ENCODE data around the gene LAPTM5. TPM values are rescaled to one million over a fixed set of nuclear protein-coding genes. Genes with fewer than 3 reads are reported as not detected.
A peak's percentile ranks its signal among the peaks of the same experiment; 100 is the strongest.

LAPTM5 gene
- polyA plus RNA-seq, 3 donors from 2014 or later = 464 to 744 (median 541) TPM

DNA sequence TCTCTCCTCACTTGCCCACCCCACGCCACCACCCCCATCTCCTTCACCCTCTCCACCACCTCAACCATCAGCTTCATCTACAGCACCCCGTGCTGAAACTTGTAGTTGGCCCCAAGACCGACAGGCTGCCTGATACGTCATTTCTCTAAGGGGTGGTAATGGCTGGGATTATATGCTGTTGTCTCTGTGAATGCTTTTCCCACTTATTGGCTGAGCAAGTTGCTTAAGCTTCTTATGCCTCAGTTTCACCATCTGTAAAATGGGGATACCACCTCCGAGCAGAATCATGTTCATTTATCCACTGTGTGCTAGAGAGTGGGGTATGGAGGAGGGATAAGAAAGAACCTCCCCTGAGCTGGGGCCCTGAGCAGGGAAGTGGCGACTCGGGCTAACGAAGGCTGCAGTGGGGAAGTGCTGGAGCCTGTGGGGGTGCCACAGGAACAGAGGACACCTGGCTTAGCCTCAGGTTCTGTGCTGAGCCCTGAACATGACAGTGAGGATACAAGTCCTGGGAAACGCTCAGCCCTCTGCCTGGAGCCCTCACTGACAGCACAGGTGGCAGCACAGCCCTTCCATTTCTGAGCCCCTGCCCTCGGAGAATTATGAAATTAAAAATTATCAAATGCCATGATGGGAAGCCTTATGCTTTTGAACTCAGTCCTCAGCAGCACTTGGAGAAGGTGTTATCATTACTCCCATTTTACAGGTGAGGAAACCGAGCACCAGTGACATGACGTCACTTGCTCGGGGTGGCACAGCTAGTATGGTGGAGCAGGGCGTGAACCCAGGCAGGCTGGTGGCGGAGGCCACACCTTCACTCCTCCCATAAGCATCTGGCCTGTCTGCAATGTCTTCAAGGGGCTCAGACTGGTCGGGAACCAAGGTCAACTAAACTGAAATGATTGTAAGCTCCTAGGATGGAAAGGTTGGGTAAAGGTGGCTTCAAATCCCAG, 37.0 kb downstream of the LAPTM5 start:
- Mint-ChIP-seq H3K4me3 (peak overlapping the region in 2 of 5 donors; percentile 9 to 40), H3K27ac (peak overlapping the region in 4 of 6 donors; percentile 32 to 73 (median 49)), H3K4me1 (peaks cover 12 to 23% of the 10 kb centered on the region in 2 donors), H3K9me3 (no peaks in the 10 kb centered on the region), H3K36me3 (peaks cover 0 to 6% (median 0%) of the 10 kb centered on the region in 3 donors), H3K27me3 (ENCODE audit: low read depth in 3 of 3) (peaks cover 5 to 12% (median 11%) of the 10 kb centered on the region in 3 donors)
- DNase-seq = no peak

DNA sequence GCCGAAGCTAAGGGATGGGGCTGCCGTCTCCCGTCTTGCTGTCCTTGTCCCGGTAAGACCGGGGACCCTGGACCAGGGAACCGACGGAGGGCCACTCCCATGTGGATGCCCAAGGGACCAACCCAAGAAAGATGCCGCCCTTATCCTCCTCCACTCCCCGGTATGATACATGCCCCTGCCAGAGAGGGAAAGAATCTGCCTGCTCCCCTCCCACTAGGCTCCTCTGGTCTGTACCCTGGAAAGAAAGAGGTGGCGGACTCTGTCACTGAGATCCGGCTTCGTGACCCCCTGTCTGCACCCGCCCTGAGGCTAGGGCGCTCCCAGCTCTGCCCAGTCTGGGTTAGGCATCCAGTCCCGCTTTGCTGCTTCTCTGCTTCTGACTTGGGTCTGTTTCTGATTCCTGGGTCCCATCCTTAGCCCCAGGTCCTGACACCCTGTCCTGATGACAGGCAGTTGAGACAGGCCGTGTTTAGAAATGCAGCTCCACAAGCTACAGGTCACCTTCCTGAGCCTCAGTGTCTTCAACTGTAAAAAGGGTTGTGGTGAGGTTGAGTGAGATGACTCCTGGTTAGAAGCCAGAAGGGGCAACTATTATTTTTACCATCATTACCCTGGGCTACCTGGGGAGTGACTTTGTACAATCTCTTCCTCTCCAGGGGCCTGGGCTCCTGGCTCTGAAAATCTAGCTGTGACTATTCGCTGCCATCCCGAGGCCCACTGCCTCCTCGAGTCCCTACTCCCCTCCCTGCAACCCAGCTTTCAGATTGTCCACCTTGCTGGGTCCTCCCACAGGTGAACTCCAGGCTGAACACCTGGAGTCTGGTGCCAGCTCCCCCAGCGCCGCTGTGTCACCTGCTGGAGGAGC, 37.9 kb downstream of the LAPTM5 start:
- peak overlapping the region; percentile 86 to 97 (median 95) for H3K27ac Mint-ChIP-seq
- H3K36me3 Mint-ChIP-seq = no peaks in the 10 kb centered on the region
- peaks cover 5 to 12% (median 11%) of the 10 kb centered on the region in 3 donors for H3K27me3 Mint-ChIP-seq (ENCODE audit: low read depth in 3 of 3)
- H3K4me3 Mint-ChIP-seq = peak overlapping the region; percentile 74 to 92 (median 89)
- DNase-seq = no peak
- H3K4me1 Mint-ChIP-seq = peaks cover 11 to 23% of the 10 kb centered on the region in 2 donors
- no peaks in the 10 kb centered on the region for H3K9me3 Mint-ChIP-seq

DNA sequence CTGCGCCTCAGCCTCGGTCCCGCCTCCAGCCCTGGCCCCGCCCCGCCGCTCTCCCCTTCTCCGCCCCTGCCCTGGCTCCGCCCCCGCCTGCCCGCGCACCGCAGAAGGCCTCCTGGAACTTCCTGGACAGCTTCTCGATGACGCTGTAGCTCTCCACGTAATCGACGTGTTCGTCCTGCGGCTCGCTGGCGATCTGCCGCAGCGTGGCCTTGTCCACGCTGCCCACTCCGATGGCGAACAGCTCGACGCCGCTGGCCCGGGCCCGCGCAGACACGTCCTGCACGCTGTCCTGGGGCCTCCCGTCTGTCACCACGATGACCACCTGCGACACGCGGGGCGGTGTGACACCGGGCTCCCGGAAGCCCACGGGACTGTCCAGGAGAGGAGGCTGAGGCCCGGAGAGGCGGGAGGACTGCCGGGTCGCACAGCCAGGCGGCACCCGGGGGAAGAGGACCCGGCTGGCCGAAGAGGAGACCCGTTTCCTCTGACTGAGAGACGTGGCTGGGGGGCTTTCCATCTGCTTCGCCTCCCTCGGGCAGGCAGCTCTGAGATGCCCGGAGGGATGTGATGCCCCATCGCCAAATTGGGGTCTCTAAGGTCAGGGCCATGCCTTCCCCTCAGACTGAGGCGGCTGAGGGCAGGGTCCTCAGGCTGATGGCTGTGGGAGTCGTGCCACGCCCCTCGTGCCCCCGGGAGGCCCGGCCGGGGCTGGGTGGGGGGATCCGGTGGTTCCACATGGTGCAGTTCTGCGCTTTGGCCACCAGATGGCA, 38.8 kb downstream of the LAPTM5 start:
- Mint-ChIP-seq H3K36me3 (no peaks in the 10 kb centered on the region), H3K9me3 (no peaks in the 10 kb centered on the region), H3K4me3 (peak overlapping the region; percentile 74 to 92 (median 89)), H3K27ac (peak overlapping the region; percentile 86 to 97 (median 95)), H3K4me1 (peaks cover 11 to 23% of the 10 kb centered on the region in 2 donors), H3K27me3 (ENCODE audit: low read depth in 3 of 3) (peaks cover 5 to 16% (median 11%) of the 10 kb centered on the region in 3 donors)
- DNase-seq = peak; percentile 96 to 98 (median 97)

GRCh38 chr1:30718091-30718635, 39.4 kb downstream of the LAPTM5 start:
- peaks cover 11 to 23% of the 10 kb centered on the region in 2 donors for H3K4me1 Mint-ChIP-seq
- H3K27ac Mint-ChIP-seq = peak overlapping the region; percentile 92 to 98 (median 95)
- peak; percentile 98 to 99 (median 99) for DNase-seq
- peak overlapping the region; percentile 89 to 97 (median 92) for H3K4me3 Mint-ChIP-seq
- no peaks in the 10 kb centered on the region for H3K9me3 Mint-ChIP-seq
- H3K36me3 Mint-ChIP-seq = no peaks in the 10 kb centered on the region
- H3K27me3 Mint-ChIP-seq (ENCODE audit: low read depth in 3 of 3) = peaks cover 9 to 18% (median 15%) of the 10 kb centered on the region in 3 donors

GRCh38 chr1:30716646-30717045, 40.9 kb downstream of the LAPTM5 start:
- Mint-ChIP-seq H3K9me3 (no peaks in the 10 kb centered on the region), H3K27ac (peak overlapping the region in 5 of 6 donors; percentile 83 to 92 (median 87)), H3K4me3 (peak overlapping the region; percentile 24 to 75 (median 41))

GRCh38 chr1:30715886-30716285, 41.7 kb downstream of the LAPTM5 start:
- Mint-ChIP-seq H3K27ac (no peak overlapping the region), H3K27me3 (ENCODE audit: low read depth in 3 of 3) (peaks cover 15 to 22% (median 16%) of the 10 kb centered on the region in 3 donors), H3K4me1 (peaks cover 11 to 23% of the 10 kb centered on the region in 2 donors), H3K4me3 (no peak overlapping the region), H3K9me3 (no peaks in the 10 kb centered on the region), H3K36me3 (no peaks in the 10 kb centered on the region)
- no peak for DNase-seq

More at GRCh38 chr1:30716646-30717045, 40.9 kb downstream of the LAPTM5 start:
- no peak for DNase-seq
- Mint-ChIP-seq H3K27me3 (ENCODE audit: low read depth in 3 of 3) (peaks cover 12 to 23% (median 15%) of the 10 kb centered on the region in 3 donors), H3K36me3 (no peaks in the 10 kb centered on the region), H3K4me1 (peaks cover 11 to 23% of the 10 kb centered on the region in 2 donors)

- Mint-ChIP-seq H3K27ac (no peak overlapping the region), H3K4me1 (peaks cover 11 to 23% of the 10 kb centered on the region in 2 donors), H3K27me3 (ENCODE audit: low read depth in 3 of 3) (peaks cover 16 to 19% (median 19%) of the 10 kb centered on the region in 3 donors), H3K36me3 (no peaks in the 10 kb centered on the region), H3K4me3 (no peak overlapping the region), H3K9me3 (no peaks in the 10 kb centered on the region)
- DNase-seq = no peak
Observed at GRCh38 chr1:30715216-30715615, 42.4 kb downstream of the LAPTM5 start.

DNA sequence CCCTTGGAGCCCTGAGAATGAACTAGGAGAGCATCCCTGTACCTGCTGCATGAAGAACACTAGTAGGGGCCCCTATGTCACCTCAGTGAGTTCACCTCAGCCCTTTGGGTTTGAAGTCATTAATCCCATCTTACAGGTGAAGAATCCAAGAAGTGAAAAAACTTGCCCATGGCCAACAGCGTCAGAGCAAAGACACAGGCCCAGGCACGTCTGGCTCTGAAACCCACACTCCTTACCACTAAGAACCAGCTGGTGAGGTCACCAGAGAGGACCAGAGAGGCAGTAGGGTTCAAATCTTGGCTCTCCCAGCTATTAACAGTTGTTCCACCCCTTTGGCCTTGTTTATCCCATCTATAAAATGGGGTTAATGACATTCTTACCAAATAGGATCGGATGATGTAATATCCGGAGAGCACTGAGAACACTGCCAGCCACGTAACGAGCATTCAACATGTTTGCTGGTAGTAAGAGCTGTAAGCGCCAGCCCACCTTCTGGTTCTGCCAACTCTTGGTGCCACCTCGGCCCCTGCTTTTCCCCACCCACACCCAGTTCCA, 43.0 kb downstream of the LAPTM5 start:
- H3K4me3 Mint-ChIP-seq = no peak overlapping the region
- peaks cover 9 to 20% of the 10 kb centered on the region in 2 donors for H3K4me1 Mint-ChIP-seq
- no peak for DNase-seq
- H3K27me3 Mint-ChIP-seq (ENCODE audit: low read depth in 3 of 3) = peaks cover 18 to 21% (median 19%) of the 10 kb centered on the region in 3 donors
- no peaks in the 10 kb centered on the region for H3K36me3 Mint-ChIP-seq
- no peaks in the 10 kb centered on the region for H3K9me3 Mint-ChIP-seq
- peak overlapping the region in 1 of 6 donors; percentile 30 for H3K27ac Mint-ChIP-seq

DNA sequence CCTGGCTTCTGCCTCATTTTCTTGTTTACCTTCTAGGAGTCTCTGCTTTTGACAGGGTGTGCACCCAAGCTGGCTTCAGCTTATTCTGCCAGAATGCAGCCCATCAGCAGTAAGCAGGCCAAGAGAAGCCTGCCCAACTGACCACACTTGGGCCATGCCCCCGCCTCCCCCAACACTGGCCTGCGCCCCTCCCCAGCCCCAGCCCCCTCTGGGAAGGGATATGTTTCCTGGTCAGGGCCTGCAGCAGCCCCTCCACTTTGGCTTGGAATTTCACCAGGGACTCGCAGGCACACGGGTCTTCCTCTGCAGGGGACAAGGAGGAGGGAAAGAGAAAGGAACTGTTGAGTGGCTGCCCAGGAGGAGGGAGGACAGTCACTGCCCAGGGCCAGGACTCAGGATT, 43.5 kb downstream of the LAPTM5 start:
- H3K4me1 Mint-ChIP-seq = peaks cover 5 to 16% of the 10 kb centered on the region in 2 donors

DNA sequence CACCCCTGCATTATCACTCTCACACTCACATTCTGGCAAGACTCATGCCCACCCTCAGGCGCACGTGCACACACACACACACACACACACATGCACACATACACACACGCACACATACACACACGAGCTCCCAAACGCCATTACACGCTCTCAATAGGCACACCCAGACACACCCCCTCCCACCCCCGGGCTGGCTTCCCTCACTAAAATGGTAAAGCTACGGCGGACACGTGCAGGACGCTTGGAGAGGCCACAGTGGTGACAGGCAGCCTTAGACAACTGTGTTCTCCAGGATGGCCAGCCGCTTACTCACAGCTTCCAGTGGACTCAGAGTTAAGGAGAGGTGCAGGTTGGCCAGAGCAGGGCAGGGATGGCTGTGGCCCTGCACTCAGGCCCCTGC, 44.3 kb downstream of the LAPTM5 start:
- Mint-ChIP-seq H3K27ac (no peak overlapping the region), H3K36me3 (no peaks in the 10 kb centered on the region), H3K4me3 (no peak overlapping the region)

More for the DNA sequence above, 43.5 kb downstream of the LAPTM5 start:
- Mint-ChIP-seq H3K4me3 (no peak overlapping the region), H3K9me3 (no peaks in the 10 kb centered on the region), H3K27me3 (ENCODE audit: low read depth in 3 of 3) (peaks cover 14 to 21% (median 19%) of the 10 kb centered on the region in 3 donors), H3K27ac (no peak overlapping the region), H3K36me3 (no peaks in the 10 kb centered on the region)
- DNase-seq = no peak

DNA sequence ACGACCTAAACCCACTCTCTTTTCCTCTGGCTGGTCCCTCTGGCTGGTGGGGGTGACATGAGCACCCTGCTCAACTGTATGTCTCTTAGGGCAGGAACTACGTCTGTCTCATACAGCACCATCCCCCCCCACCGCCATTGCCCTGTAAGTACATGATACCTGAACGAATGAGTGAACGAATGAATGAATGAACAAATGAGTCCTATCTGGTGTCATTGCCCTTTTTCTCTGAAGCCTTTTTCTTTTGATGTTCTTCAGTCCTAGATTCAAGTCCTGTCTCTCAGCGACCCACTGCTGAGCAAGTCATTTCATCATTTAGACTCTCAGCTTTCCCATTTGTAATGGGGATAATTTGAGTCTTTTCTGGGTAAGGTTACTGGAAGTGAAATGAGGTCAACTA, 45.0 kb downstream of the LAPTM5 start:
- Mint-ChIP-seq H3K4me3 (no peak overlapping the region), H3K27me3 (ENCODE audit: low read depth in 3 of 3) (peaks cover 7 to 16% (median 13%) of the 10 kb centered on the region in 3 donors), H3K27ac (no peak overlapping the region), H3K36me3 (no peaks in the 10 kb centered on the region), H3K4me1 (peaks cover 2 to 11% of the 10 kb centered on the region in 2 donors), H3K9me3 (no peaks in the 10 kb centered on the region)
- DNase-seq = no peak

More for the DNA sequence above, 44.3 kb downstream of the LAPTM5 start:
- Mint-ChIP-seq H3K27me3 (ENCODE audit: low read depth in 3 of 3) (peaks cover 11 to 21% (median 17%) of the 10 kb centered on the region in 3 donors), H3K9me3 (no peaks in the 10 kb centered on the region), H3K4me1 (peaks cover 5 to 16% of the 10 kb centered on the region in 2 donors)
- no peak for DNase-seq

DNA sequence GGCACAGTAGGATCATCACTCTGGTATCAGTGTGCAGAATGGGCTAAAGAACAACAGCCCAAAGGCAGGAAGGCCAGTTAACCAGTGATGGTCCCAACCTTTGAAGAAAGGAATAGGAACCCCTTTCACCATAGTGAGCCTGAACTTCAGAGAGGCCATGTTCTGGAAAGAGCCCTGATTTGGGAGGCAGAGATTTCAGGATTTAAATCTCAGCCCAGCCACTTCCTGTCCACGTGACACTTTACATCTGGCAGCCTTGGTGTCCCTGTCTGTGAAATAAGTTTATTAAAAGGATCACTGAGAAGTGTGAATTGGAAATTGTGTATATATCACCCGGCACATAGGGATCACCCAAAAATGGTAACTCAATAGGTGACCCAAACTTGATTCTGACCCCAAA, 47.2 kb downstream of the LAPTM5 start:
- no peaks in the 10 kb centered on the region for H3K36me3 Mint-ChIP-seq
- H3K4me1 Mint-ChIP-seq = no peaks in the 10 kb centered on the region
- no peak for DNase-seq
- no peaks in the 10 kb centered on the region for H3K9me3 Mint-ChIP-seq
- no peak overlapping the region for H3K27ac Mint-ChIP-seq
- H3K4me3 Mint-ChIP-seq = no peak overlapping the region
- peaks cover 10 to 19% (median 15%) of the 10 kb centered on the region in 3 donors for H3K27me3 Mint-ChIP-seq (ENCODE audit: low read depth in 3 of 3)

Measured in immature natural killer cell (primary cell).